ENCODE data around the gene MEG3.
A peak's percentile ranks its signal among the peaks of the same experiment; 100 is the strongest.

The MEG3 gene

GRCh38 chr14:100906420-100906819 is 80.5 kb downstream of the MEG3 start:
- DNase-seq (ENCODE audit: low read depth) = no peak

GRCh38 chr14:100907240-100907639 is 81.3 kb downstream of the MEG3 start:
- DNase-seq (ENCODE audit: low read depth) = no peak
- no peak overlapping the region for H3K4me3 ChIP-seq (ENCODE audit: control insufficient read depth, low read depth, low read length)
- TF ChIP-seq, protein P1, sequence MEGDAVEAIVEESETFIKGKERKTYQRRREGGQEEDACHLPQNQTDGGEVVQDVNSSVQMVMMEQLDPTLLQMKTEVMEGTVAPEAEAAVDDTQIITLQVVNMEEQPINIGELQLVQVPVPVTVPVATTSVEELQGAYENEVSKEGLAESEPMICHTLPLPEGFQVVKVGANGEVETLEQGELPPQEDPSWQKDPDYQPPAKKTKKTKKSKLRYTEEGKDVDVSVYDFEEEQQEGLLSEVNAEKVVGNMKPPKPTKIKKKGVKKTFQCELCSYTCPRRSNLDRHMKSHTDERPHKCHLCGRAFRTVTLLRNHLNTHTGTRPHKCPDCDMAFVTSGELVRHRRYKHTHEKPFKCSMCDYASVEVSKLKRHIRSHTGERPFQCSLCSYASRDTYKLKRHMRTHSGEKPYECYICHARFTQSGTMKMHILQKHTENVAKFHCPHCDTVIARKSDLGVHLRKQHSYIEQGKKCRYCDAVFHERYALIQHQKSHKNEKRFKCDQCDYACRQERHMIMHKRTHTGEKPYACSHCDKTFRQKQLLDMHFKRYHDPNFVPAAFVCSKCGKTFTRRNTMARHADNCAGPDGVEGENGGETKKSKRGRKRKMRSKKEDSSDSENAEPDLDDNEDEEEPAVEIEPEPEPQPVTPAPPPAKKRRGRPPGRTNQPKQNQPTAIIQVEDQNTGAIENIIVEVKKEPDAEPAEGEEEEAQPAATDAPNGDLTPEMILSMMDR (conservative IDR thresholded peaks at IDR 0.05; ENCODE audit: control insufficient read depth, insufficient read depth, low read depth, low read length) = no peak

More at GRCh38 chr14:100906420-100906819, 80.5 kb downstream of the MEG3 start:
- TF ChIP-seq, protein P1 (conservative IDR thresholded peaks at IDR 0.05; ENCODE audit: control insufficient read depth, insufficient read depth, low read depth, low read length) = peak; percentile 15
- no peak overlapping the region for H3K4me3 ChIP-seq (ENCODE audit: control insufficient read depth, low read depth, low read length)

DNA sequence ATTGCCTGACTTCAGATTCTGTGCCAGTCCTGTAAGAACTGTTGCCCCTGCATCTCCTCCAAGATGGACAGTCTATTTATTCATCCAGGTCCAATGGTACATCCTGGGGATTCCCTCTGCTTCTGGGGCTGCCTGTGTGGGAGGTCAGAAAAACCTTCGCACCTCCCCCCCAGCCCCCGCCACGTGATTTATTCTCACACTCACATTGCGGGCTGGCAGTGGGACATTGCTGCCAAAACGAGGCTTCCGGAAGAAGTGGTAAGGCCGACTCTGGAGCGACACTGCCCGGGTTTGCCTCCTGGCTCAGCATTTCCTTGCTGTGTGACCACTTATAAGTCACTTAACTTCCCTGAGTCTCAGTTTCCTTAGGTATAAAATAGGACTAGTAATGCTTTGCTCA is 83.5 kb downstream of the MEG3 start:
- TF ChIP-seq, protein P1 (conservative IDR thresholded peaks at IDR 0.05; ENCODE audit: control insufficient read depth, insufficient read depth, low read depth, low read length) = no peak

More for the DNA sequence above, 83.5 kb downstream of the MEG3 start:
- no peak overlapping the region for H3K4me3 ChIP-seq (ENCODE audit: control insufficient read depth, low read depth, low read length)
- no peak for DNase-seq (ENCODE audit: low read depth)

All from fibroblast of mammary gland (primary cell).